AML-193 (cell line): Measurements from ENCODE around the gene ACAP2.
A peak's percentile ranks its signal among the peaks of the same experiment; 100 is the strongest.
"Not testable (repeated sequence)": the region's sequence is repeated elsewhere in the genome, so short reads cannot be mapped to it uniquely, and the experiment has no call there.

Source experiments
- DNase-seq, 2 experiments: peaks; one replicate each; lab custom pipeline; 2025; lab: John Stamatoyannopoulos, UW

ACAP2 gene

GRCh38 chr3:195441992-195442572 is 738 bp downstream of the ACAP2 start:
- DNase-seq = peak; percentile 87 to 89

- DNase-seq = no peak
These were observed 1.3 kb downstream of the ACAP2 start for GRCh38 chr3:195441476-195441991.

- no peak for DNase-seq
These were observed 1.8 kb downstream of the ACAP2 start for GRCh38 chr3:195441051-195441450.

- no peak for DNase-seq
These were observed 2.4 kb downstream of the ACAP2 start for GRCh38 chr3:195440379-195440778.

- DNase-seq = no peak
These were observed 4.4 kb downstream of the ACAP2 start for GRCh38 chr3:195438371-195438770.

GRCh38 chr3:195425849-195426248 is 17.0 kb downstream of the ACAP2 start:
- DNase-seq = no peak

- no peak for DNase-seq
These were observed 19.0 kb downstream of the ACAP2 start for GRCh38 chr3:195423818-195424217.

- no peak for DNase-seq
These were observed 21.4 kb downstream of the ACAP2 start for GRCh38 chr3:195421400-195421799.

GRCh38 chr3:195416795-195417194 is 26.0 kb downstream of the ACAP2 start:
- no peak for DNase-seq

- DNase-seq = no peak
These were observed 31.0 kb downstream of the ACAP2 start for GRCh38 chr3:195411836-195412235.

GRCh38 chr3:195410546-195410945 is 32.3 kb downstream of the ACAP2 start:
- no peak for DNase-seq

- no peak for DNase-seq
These were observed 35.0 kb downstream of the ACAP2 start for GRCh38 chr3:195407531-195408409.

- DNase-seq = no peak
These were observed 37.2 kb downstream of the ACAP2 start for GRCh38 chr3:195405651-195406050.

GRCh38 chr3:195403841-195404408 is 38.9 kb downstream of the ACAP2 start:
- no peak for DNase-seq

GRCh38 chr3:195403244-195403643 is 39.6 kb downstream of the ACAP2 start:
- DNase-seq = no peak

- DNase-seq = no peak
These were observed 40.9 kb downstream of the ACAP2 start for GRCh38 chr3:195401943-195402342.

- not testable (repeated sequence) for DNase-seq
These were observed 44.4 kb downstream of the ACAP2 start for GRCh38 chr3:195398460-195398859.

GRCh38 chr3:195397524-195397923 is 45.3 kb downstream of the ACAP2 start:
- DNase-seq = no peak

GRCh38 chr3:195395208-195395816 is 47.5 kb downstream of the ACAP2 start:
- DNase-seq = no peak

GRCh38 chr3:195394700-195395099 is 48.1 kb downstream of the ACAP2 start:
- DNase-seq = no peak

GRCh38 chr3:195394024-195394423 is 48.8 kb downstream of the ACAP2 start:
- no peak for DNase-seq

GRCh38 chr3:195388380-195388779 is 54.4 kb downstream of the ACAP2 start:
- no peak for DNase-seq

GRCh38 chr3:195386739-195387138 is 56.1 kb downstream of the ACAP2 start:
- DNase-seq = no peak
